Activated CD4-positive, alpha-beta memory T cell treated with anti-CD3 and anti-CD28 coated beads, Interleukin-2, amount 10 ng/mL, durations not matched to agents 7 days and 5 days (primary cell): ENCODE results near the gene AQP12B. TPM values are rescaled to one million over a fixed set of nuclear protein-coding genes. Genes with fewer than 3 reads are reported as not detected.
A peak's percentile ranks its signal among the peaks of the same experiment; 100 is the strongest.

Experiments
- CTCF ChIA-PET: fragments of 350-600 bp; sonication (Branson Sonifier 250); formaldehyde crosslinking; loops from one replicate; lab custom pipeline; 2021; ENCODE audit warnings: antibody characterized with exemption, inconsistent platforms; lab: Charles Lee
- POLR2A ChIA-PET: fragments of 350-600 bp; sonication (Branson Sonifier 250); formaldehyde crosslinking; loops from one replicate; lab custom pipeline; 2021; ENCODE audit warnings: antibody characterized with exemption; lab: Charles Lee
- DNase-seq: peaks from one replicate; pipeline ENCODE4 v3.0.0-alpha.2; 2020
- H3K27ac Mint-ChIP-seq: one replicate; pipeline ENCODE4 v1.8.0; 2021; ENCODE audit warnings: mild to moderate bottlenecking, mixed read lengths
- H3K27me3 Mint-ChIP-seq: one replicate; pipeline ENCODE4 v1.8.0; 2021; ENCODE audit warnings: mixed read lengths
- H3K36me3 Mint-ChIP-seq: one replicate; pipeline ENCODE4 v1.8.0; 2021; ENCODE audit warnings: low read depth, mixed read lengths
- H3K4me1 Mint-ChIP-seq: one replicate; pipeline ENCODE4 v1.8.0; 2021; ENCODE audit warnings: mixed read lengths
- H3K4me3 Mint-ChIP-seq: one replicate; pipeline ENCODE4 v1.8.0; 2021; ENCODE audit warnings: mild to moderate bottlenecking, mixed read lengths
- H3K9me3 Mint-ChIP-seq: one replicate; pipeline ENCODE4 v1.8.0; 2021; ENCODE audit warnings: mixed read lengths
- total RNA-seq, 2 experiments: library from RNA; stranded (reverse); gene quantifications; one replicate each; pipeline ENCODE4 v1.2.3, GENCODE V29; 2021

The AQP12B gene
- total RNA-seq, 2 experiments from 2014 or later = not detected

DNA sequence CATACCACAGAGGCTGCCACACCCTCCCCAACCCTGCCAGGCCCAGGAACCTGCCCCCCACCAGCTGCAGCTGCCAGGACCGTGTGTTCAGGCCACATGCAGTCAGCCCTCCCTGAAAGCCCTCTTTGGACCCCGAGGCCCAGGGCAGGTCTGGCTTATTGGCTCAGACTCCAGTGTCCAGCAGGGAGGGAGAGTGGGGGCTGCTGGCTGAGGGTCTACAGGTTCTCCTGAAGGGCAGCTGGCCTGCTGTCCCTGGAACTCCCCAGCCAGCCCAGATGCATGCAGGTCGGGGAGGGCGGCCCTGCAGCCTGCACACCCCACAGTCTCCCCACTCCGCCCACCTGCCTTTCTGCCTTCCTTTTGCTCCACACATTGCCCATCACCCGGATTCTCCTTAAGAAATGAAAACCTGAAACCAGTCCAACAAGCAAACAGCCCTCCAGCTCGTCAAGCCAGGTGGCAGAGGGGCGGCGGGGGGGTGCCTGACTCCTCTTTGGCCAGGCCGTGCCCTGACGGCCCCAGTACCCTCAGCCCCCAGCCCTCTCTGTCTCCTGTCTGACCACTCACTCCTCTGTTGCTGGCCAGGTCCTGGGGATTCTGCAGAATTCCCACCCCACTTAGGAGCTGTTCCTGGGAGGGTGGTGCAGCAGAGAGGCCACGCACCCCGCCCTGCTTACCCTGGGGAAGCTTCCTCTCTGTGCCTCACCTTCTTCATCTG lies 39.4 kb downstream of the AQP12B start:
- DNase-seq = peak; percentile 9
- no peak overlapping the region for H3K27ac Mint-ChIP-seq
- POLR2A ChIA-PET = no interaction called here
- H3K4me1 Mint-ChIP-seq = peaks cover 5% of the 10 kb centered on the region
- H3K27me3 Mint-ChIP-seq = peaks cover 11% of the 10 kb centered on the region
- H3K4me3 Mint-ChIP-seq = no peak overlapping the region
- CTCF ChIA-PET = no interaction called here
- H3K9me3 Mint-ChIP-seq = peaks cover 3% of the 10 kb centered on the region
- no peaks in the 10 kb centered on the region for H3K36me3 Mint-ChIP-seq

- Mint-ChIP-seq H3K27me3 (peaks cover 10% of the 10 kb centered on the region), H3K9me3 (peaks cover 3% of the 10 kb centered on the region), H3K4me1 (peaks cover 5% of the 10 kb centered on the region), H3K36me3 (no peaks in the 10 kb centered on the region), H3K27ac (no peak overlapping the region), H3K4me3 (no peak overlapping the region)
- ChIA-PET CTCF (no interaction called here), POLR2A (no interaction called here)
- DNase-seq = peak; percentile 2
Observed at GRCh38 chr2:240642806-240643092, 39.9 kb downstream of the AQP12B start.

DNA sequence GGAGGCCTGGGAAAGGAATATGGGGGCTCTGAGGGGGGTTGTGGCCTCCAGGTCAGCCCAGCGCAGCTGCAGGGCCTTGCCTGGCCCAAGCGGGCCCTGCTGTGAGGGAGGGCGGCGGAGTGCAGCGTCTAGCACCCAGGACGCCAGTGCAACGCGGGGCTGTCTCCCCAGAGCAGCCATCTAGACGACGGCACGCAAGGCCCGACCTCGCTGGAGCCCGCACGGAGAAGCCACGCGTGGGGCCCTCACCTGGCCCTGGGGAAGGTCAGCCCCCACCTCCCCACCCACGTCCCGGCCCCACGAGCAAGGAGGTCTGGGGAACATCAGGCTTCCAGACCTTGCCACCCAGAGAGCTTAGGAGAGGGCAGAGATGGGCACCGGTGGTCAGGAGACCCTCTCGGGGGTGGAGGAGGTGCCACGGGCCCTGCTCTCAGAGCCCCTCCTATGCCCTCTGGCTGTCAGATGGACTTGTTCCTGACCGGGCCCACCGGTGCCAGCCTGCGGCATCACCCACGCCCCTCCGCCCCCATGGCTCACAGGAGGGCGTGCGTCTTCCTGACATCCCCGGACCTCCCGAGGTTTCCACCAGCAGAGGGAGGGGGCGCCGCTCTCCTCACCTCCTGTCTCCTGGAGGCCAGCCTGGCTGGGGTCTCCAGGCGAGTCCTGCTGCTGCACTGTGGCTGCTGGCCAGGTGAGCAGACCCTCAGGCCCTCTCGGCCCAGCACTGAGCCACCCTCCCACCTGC lies 40.5 kb downstream of the AQP12B start:
- POLR2A ChIA-PET = no interaction called here
- Mint-ChIP-seq H3K27me3 (peaks cover 5% of the 10 kb centered on the region), H3K27ac (no peak overlapping the region), H3K36me3 (no peaks in the 10 kb centered on the region), H3K4me3 (no peak overlapping the region), H3K4me1 (peaks cover 5% of the 10 kb centered on the region), H3K9me3 (peaks cover 3% of the 10 kb centered on the region)
- DNase-seq = peak; percentile 5
- CTCF ChIA-PET = no interaction called here

DNA sequence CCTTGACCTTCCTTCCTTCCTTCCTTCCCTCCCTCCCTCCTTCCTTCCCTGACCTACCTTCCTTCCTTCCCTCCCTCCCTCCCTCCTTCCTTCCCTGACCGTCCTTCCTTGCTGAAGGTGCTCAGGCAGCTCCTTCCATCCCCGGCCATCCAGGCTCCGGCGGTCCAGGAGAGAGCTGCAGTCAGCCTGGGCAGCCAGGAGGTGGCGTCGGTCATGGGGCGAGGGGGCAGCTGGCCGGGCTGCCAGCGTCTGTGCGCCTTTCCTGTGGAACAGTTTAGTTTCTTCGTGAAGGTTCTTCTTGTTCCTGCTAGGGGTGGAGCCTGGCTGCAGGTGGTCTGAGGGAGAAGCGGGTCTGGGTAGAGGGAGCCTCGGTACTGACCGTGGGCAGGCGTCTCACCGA lies 41.7 kb downstream of the AQP12B start:
- Mint-ChIP-seq H3K27me3 (peaks cover 5% of the 10 kb centered on the region), H3K36me3 (no peaks in the 10 kb centered on the region), H3K4me3 (no peak overlapping the region), H3K27ac (no peak overlapping the region), H3K4me1 (peaks cover under 1% of the 10 kb centered on the region), H3K9me3 (peaks cover 3% of the 10 kb centered on the region)
- ChIA-PET POLR2A (no interaction called here), CTCF (no interaction called here)
- peak; percentile 14 for DNase-seq

- CTCF ChIA-PET = no interaction called here
- Mint-ChIP-seq H3K27me3 (peaks cover 5% of the 10 kb centered on the region), H3K4me1 (no peaks in the 10 kb centered on the region), H3K27ac (no peak overlapping the region), H3K9me3 (peaks cover 7% of the 10 kb centered on the region), H3K4me3 (no peak overlapping the region), H3K36me3 (no peaks in the 10 kb centered on the region)
- DNase-seq = peak; percentile 10
- POLR2A ChIA-PET = no interaction called here
Observed at GRCh38 chr2:240639566-240639965, 43.1 kb downstream of the AQP12B start.

- no peaks in the 10 kb centered on the region for H3K4me1 Mint-ChIP-seq
- ChIA-PET CTCF (no interaction called here), POLR2A (no interaction called here)
- H3K4me3 Mint-ChIP-seq = no peak overlapping the region
- peaks cover 5% of the 10 kb centered on the region for H3K27me3 Mint-ChIP-seq
- peaks cover under 1% of the 10 kb centered on the region for H3K36me3 Mint-ChIP-seq
- H3K27ac Mint-ChIP-seq = no peak overlapping the region
- DNase-seq = no peak
- peaks cover 10% of the 10 kb centered on the region for H3K9me3 Mint-ChIP-seq
Observed at GRCh38 chr2:240638512-240639160, 44.0 kb downstream of the AQP12B start.

DNA sequence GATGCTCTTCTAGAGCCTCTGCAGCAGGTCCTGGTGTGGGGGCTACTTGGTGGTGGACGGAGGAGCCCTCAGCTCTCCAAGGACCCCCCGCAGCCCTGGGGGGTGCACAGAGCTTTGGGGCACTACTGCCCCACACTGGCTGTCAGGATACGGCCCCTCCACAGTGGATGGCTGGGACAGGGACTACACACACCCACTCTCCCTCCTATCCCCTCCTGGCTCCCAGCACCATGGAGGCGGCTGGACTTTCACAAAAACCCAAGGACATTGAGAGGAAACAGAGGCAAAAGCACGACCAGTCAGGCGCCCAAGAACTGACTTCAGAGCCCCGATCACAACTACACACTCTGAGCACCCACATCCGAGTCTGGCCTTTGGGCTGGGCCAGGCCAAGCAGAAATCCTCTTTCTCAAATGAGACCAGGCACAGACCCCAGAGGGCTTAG lies 44.8 kb downstream of the AQP12B start:
- H3K4me1 Mint-ChIP-seq = no peaks in the 10 kb centered on the region
- no peak overlapping the region for H3K27ac Mint-ChIP-seq
- H3K9me3 Mint-ChIP-seq = peaks cover 17% of the 10 kb centered on the region
- CTCF ChIA-PET = no interaction called here
- DNase-seq = peak; percentile 1
- peaks cover 5% of the 10 kb centered on the region for H3K27me3 Mint-ChIP-seq
- POLR2A ChIA-PET = no interaction called here
- H3K4me3 Mint-ChIP-seq = no peak overlapping the region
- H3K36me3 Mint-ChIP-seq = peaks cover 7% of the 10 kb centered on the region

GRCh38 chr2:240637116-240637900 lies 45.4 kb downstream of the AQP12B start:
- no peaks in the 10 kb centered on the region for H3K4me1 Mint-ChIP-seq
- no peak overlapping the region for H3K27ac Mint-ChIP-seq
- ChIA-PET CTCF (no interaction called here), POLR2A (no interaction called here)
- DNase-seq = peak; percentile 12
- H3K9me3 Mint-ChIP-seq = peaks cover 19% of the 10 kb centered on the region
- peaks cover 8% of the 10 kb centered on the region for H3K36me3 Mint-ChIP-seq
- H3K27me3 Mint-ChIP-seq = peaks cover 5% of the 10 kb centered on the region
- H3K4me3 Mint-ChIP-seq = no peak overlapping the region

GRCh38 chr2:240636563-240637115 lies 46.0 kb downstream of the AQP12B start:
- no peak overlapping the region for H3K4me3 Mint-ChIP-seq
- no peak overlapping the region for H3K27ac Mint-ChIP-seq
- no peak for DNase-seq
- H3K36me3 Mint-ChIP-seq = peaks cover 8% of the 10 kb centered on the region
- ChIA-PET POLR2A (no interaction called here), CTCF (no interaction called here)
- peaks cover 5% of the 10 kb centered on the region for H3K27me3 Mint-ChIP-seq
- no peaks in the 10 kb centered on the region for H3K4me1 Mint-ChIP-seq
- H3K9me3 Mint-ChIP-seq = peaks cover 21% of the 10 kb centered on the region

DNA sequence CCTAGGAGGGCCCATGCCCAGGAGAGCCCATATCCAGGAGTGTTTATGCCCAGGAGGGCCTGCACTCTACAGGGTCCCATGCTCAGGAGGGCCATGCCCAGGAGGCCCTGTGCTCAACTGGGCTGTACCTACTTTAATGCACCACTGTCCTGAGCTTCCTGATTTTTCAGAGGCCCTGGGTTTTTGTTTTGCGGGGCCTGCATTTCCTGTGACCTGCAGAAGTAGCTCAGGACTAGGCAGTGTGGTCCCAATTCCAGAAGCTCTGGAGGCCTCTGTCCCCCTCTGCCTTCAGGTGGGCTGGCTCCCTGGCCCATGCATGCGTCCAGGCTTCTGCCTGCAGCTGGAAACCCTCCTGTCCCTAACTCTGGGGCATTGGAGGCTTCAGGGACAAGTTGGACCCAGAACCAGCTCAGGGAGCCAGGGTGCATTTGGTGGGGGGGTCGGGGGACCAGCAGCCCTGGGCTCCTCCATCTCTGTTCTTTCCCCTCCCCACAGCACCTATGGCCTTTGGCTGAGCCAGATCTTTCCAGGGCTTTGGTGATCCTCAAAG lies 46.6 kb downstream of the AQP12B start:
- ChIA-PET CTCF (no interaction called here), POLR2A (no interaction called here)
- H3K4me1 Mint-ChIP-seq = no peaks in the 10 kb centered on the region
- no peak for DNase-seq
- peaks cover 21% of the 10 kb centered on the region for H3K9me3 Mint-ChIP-seq
- H3K27me3 Mint-ChIP-seq = peaks cover 5% of the 10 kb centered on the region
- H3K27ac Mint-ChIP-seq = no peak overlapping the region
- H3K4me3 Mint-ChIP-seq = no peak overlapping the region
- peaks cover 8% of the 10 kb centered on the region for H3K36me3 Mint-ChIP-seq

GRCh38 chr2:240635121-240635997 lies 47.3 kb downstream of the AQP12B start:
- H3K4me1 Mint-ChIP-seq = no peaks in the 10 kb centered on the region
- H3K36me3 Mint-ChIP-seq = peaks cover 8% of the 10 kb centered on the region
- H3K27me3 Mint-ChIP-seq = peaks cover 5% of the 10 kb centered on the region
- H3K4me3 Mint-ChIP-seq = no peak overlapping the region
- no peak for DNase-seq
- CTCF ChIA-PET = no interaction called here
- no peak overlapping the region for H3K27ac Mint-ChIP-seq
- peaks cover 21% of the 10 kb centered on the region for H3K9me3 Mint-ChIP-seq
- POLR2A ChIA-PET = no interaction called here

- H3K9me3 Mint-ChIP-seq = peaks cover 18% of the 10 kb centered on the region
- H3K4me3 Mint-ChIP-seq = no peak overlapping the region
- no peak for DNase-seq
- H3K27me3 Mint-ChIP-seq = no peaks in the 10 kb centered on the region
- ChIA-PET POLR2A (no interaction called here), CTCF (no interaction called here)
- no peak overlapping the region for H3K27ac Mint-ChIP-seq
- peaks cover under 1% of the 10 kb centered on the region for H3K4me1 Mint-ChIP-seq
- peaks cover 8% of the 10 kb centered on the region for H3K36me3 Mint-ChIP-seq
Observed at GRCh38 chr2:240632306-240632721, 50.4 kb downstream of the AQP12B start.
